LNCaP clone FGC (cell line): ENCODE data around the gene ACTR1A.

Experiments
- DNase-seq: peaks from one replicate; pipeline ENCODE4 v3.0.0-alpha.2; 2011; ENCODE audit warnings: low read depth
- H3K4me3 ChIP-seq: 2 replicates; pipeline ENCODE4 v1.5.1; 2011; ENCODE audit warnings: mild to moderate bottlenecking, low read depth, low read length, control low read depth
- TF ChIP-seq, protein P1 (sequence below): IDR thresholded peaks from 2 replicates; pipeline ENCODE4 v1.5.1; 2012; ENCODE audit warnings: mild to moderate bottlenecking; ENCODE audit not compliant: control insufficient read depth, insufficient read depth; ENCODE audit errors: extremely low read depth

Gene ACTR1A

DNA sequence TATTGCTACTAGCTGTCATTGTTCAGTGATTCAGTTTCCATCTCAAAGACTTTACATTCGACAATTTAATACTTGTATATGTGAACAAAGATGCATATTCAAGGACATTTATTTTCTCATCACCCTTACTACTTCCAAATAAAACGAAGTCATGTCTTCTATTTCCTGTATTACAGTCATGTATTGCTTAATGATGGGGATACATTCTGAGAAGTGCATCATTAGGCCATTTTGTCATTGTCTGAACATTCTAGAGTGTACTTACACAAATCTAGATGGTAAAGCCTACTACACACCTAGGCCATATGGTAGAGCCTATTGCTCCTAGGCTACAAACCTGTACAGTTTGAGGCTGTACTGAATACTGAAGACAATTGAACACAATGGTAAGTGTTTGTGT, 57.7 kb downstream of the ACTR1A start:
- DNase-seq, result no peak
- no peak overlapping the region for H3K4me3 ChIP-seq
- TF ChIP-seq, protein P1, sequence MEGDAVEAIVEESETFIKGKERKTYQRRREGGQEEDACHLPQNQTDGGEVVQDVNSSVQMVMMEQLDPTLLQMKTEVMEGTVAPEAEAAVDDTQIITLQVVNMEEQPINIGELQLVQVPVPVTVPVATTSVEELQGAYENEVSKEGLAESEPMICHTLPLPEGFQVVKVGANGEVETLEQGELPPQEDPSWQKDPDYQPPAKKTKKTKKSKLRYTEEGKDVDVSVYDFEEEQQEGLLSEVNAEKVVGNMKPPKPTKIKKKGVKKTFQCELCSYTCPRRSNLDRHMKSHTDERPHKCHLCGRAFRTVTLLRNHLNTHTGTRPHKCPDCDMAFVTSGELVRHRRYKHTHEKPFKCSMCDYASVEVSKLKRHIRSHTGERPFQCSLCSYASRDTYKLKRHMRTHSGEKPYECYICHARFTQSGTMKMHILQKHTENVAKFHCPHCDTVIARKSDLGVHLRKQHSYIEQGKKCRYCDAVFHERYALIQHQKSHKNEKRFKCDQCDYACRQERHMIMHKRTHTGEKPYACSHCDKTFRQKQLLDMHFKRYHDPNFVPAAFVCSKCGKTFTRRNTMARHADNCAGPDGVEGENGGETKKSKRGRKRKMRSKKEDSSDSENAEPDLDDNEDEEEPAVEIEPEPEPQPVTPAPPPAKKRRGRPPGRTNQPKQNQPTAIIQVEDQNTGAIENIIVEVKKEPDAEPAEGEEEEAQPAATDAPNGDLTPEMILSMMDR, result no peak

DNA sequence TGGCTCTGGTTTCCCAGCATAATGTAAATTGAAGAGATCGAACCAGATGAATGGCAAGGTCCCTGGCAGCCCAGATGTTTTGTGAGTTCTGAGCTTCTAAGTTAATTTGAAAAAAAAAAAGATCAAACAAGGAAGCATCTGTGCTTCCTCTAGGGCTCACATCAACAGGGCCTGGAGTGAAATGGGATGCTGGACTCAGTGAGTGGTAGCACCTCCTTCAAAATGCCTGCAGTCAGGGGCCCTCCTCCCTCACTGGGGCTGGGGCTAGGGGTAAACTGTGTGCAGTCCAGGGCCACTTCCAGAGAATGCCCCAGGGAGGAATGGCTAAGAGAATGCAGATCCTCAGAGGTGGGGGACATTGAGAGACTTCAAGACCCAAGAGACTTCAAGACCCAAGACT, 64.1 kb downstream of the ACTR1A start:
- no peak for DNase-seq
- TF ChIP-seq, protein P1, result no peak
- H3K4me3 ChIP-seq, result no peak overlapping the region

DNA sequence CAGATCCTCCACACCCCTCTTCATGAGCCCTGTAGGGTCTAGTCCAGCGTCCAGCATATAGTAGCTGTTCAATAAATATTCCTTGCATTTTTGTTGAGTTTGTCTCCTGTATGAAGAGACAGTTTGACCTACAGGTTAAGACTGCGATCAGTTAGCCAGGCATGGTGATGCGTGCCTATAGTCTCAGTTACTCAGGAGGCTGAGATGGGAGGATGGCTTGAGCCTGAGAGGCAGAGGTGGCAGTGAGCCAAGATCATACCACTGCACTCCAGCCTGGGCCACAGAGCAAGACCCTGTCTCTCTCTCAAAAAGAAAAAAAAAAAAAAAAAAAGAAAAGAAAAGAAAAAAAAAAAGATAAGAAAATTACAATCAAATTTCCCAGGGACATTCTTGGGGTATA, 65.0 kb downstream of the ACTR1A start:
- H3K4me3 ChIP-seq, result no peak overlapping the region
- DNase-seq, result no peak
- TF ChIP-seq, protein P1, result no peak

DNA sequence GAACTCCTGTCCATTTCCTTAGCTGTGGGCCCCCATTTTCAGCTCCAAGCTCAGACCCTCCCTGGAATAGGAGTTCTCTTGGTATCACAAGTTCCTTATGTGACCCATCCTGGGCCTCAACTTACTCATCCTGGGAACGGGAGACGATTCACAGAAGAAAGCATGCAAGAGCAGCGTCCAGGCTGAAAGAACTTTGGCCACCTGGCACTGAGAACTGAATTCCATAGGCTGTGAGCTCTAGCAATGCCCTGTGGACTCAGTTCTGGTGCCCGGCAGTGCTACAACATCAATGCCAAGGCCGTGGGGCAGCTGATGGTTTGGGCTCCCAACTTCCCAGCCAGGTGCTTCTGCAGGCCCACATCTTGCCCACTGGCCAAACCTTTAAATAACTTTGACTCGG, 66.2 kb downstream of the ACTR1A start:
- no peak for DNase-seq
- H3K4me3 ChIP-seq, result no peak overlapping the region
- TF ChIP-seq, protein P1, result no peak

DNA sequence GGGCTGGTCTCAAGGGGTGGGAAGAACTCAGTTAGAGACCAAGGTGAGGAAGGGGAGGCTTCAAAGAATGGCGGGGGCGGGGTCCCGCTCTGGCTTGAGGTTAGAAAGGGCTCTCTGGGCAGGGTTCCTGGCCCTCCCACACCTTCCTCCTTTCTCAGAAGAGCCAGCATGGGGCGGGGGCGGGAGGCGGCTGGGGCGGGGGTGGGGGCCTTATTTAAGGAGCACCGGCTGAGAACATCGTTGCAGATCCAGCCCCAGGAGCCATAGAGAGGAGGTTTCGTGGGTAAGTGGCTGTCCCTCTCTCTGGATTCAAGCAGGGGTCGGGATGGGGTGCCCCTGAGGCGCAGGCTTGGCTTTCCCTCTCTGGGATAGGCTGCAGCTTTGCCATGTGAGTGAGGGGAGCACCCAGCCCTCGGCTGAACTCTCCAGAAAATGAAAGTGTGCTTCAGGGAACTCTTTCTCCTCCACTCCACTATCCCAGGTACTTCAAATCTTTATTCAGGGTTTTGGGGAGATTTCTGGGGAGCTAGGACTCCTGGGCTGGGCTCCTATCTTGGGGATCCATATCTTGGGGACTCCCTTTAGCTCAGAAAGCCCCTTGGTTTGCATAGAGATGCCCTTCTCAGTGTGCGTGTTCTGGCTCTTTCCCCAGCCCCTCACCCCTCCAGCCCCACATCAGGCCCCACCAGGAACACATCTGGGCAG, 66.8 kb downstream of the ACTR1A start:
- TF ChIP-seq, protein P1, result no peak
- DNase-seq, result no peak
- no peak overlapping the region for H3K4me3 ChIP-seq

DNA sequence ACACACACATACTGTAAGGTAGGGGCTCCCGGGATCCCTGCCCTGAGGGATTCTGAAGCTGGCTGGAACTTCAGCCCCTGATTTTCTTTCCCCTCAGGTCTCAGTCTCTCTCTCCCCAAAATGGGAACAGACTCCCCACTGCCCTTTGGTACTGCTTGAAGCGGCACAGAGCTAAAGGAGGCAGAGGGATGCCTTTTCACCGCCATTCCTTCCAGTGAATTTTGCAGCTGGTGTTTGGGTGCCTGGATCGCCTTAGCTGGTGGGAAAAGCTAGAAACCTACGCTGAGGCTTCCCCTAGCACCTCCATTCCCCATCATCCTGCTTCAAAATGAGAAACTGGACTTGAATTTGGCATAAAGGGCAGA, 67.4 kb downstream of the ACTR1A start:
- TF ChIP-seq, protein P1, result no peak

More for the DNA sequence above, 67.4 kb downstream of the ACTR1A start:
- no peak for DNase-seq
- no peak overlapping the region for H3K4me3 ChIP-seq
